ENCODE data around the gene PALMD.

PALMD gene

DNA sequence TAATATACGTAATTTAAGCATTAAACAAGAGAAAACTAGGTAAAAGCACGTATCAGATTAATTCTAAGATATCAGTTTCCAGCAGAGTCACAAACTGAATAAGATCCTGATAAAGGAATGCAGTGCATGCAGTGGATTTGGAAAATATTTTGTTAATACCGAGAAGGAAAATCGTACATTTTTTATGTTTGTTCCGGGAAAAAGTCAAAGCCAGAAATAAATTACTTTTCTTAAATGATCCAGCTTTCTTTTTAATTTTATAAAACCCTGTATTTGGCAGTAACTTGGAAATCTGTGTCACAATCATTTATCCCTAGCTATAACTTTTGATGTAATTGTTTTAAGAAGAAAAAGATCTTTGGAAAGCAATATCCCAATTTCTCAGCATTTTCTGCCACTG, 955 bp downstream of the PALMD start:
- Histone ChIP-seq H3K4me3 (ENCODE audit: low read depth, low read length) (no peak overlapping the region), H3K36me3 (ENCODE audit: insufficient read depth, low read length) (no peaks in the 10 kb centered on the region), H3K79me2 (ENCODE audit: control insufficient read depth, insufficient read depth, low read length, unreplicated experiment) (no peaks in the 10 kb centered on the region)

DNA sequence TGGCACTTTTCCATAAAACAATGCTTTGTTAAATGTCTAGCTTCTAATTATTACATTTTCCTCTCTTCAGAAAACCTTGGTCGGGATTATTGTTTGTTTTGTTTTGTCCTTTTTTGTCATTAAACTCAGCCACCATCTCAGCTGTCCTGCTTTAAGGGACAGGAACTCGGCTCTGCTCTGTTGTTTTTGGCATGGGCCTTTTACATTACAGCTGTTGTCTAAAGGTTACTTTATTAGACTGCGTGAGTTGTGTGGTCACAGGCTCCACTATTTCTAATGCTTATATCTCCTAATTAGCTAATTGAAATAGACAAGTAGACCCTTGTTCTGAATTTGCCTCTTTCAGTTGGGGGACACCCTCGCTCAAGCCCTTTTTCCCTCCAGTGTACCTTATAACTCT, 1.6 kb downstream of the PALMD start:
- Histone ChIP-seq H3K36me3 (ENCODE audit: insufficient read depth, low read length) (no peaks in the 10 kb centered on the region), H3K27ac (ENCODE audit: low read depth, low read length) (no peak overlapping the region), H3K27me3 (ENCODE audit: insufficient read depth, low read length) (no peaks in the 10 kb centered on the region), H2AFZ (ENCODE audit: low read length, unreplicated experiment) (no peak overlapping the region), H3K79me2 (ENCODE audit: control insufficient read depth, insufficient read depth, low read length, unreplicated experiment) (no peaks in the 10 kb centered on the region), H3K4me1 (ENCODE audit: control insufficient read depth, insufficient read depth, low read length, unreplicated experiment) (peaks cover 30% of the 10 kb centered on the region), H3K4me3 (ENCODE audit: low read depth, low read length) (no peak overlapping the region)

More for the DNA sequence above, 955 bp downstream of the PALMD start:
- Histone ChIP-seq H3K27ac (ENCODE audit: low read depth, low read length) (no peak overlapping the region), H3K27me3 (ENCODE audit: insufficient read depth, low read length) (no peaks in the 10 kb centered on the region), H3K4me1 (ENCODE audit: control insufficient read depth, insufficient read depth, low read length, unreplicated experiment) (peaks cover 29% of the 10 kb centered on the region), H2AFZ (ENCODE audit: low read length, unreplicated experiment) (no peak overlapping the region)

- no peak overlapping the region for H2AFZ ChIP-seq (ENCODE audit: low read length, unreplicated experiment)
- peaks cover 36% of the 10 kb centered on the region for H3K4me1 ChIP-seq (ENCODE audit: control insufficient read depth, insufficient read depth, low read length, unreplicated experiment)
- H3K27me3 ChIP-seq (ENCODE audit: insufficient read depth, low read length) = no peaks in the 10 kb centered on the region
- H3K36me3 ChIP-seq (ENCODE audit: insufficient read depth, low read length) = no peaks in the 10 kb centered on the region
- no peak overlapping the region for H3K27ac ChIP-seq (ENCODE audit: low read depth, low read length)
- no peak overlapping the region for H3K4me3 ChIP-seq (ENCODE audit: low read depth, low read length)
- no peaks in the 10 kb centered on the region for H3K79me2 ChIP-seq (ENCODE audit: control insufficient read depth, insufficient read depth, low read length, unreplicated experiment)
Measured at GRCh38 chr1:99648107-99648506, 2.2 kb downstream of the PALMD start.

DNA sequence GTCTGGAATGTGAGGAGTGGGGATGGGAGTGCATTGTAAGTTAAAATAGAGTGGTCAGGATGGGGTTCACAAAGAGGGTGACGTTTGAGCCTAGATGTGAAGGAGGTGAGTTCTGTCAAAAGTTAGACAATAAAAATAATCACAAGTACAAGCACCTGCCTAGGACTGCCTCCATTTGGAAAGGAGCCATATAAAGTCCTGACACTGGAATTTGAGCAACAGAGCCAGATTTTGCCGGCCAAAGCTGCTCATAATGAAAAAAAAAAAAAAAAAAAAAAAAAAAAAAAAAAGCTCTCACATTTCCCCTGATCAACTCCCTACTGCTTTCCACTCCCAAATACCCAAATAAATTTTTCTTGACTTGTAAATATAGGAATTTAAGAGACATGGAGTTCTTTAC, 4.1 kb downstream of the PALMD start:
- no peaks in the 10 kb centered on the region for H3K36me3 ChIP-seq (ENCODE audit: insufficient read depth, low read length)
- H3K27me3 ChIP-seq (ENCODE audit: insufficient read depth, low read length) = no peaks in the 10 kb centered on the region
- no peak overlapping the region for H3K4me3 ChIP-seq (ENCODE audit: low read depth, low read length)
- H3K4me1 ChIP-seq (ENCODE audit: control insufficient read depth, insufficient read depth, low read length, unreplicated experiment) = peaks cover 25% of the 10 kb centered on the region
- H3K79me2 ChIP-seq (ENCODE audit: control insufficient read depth, insufficient read depth, low read length, unreplicated experiment) = no peaks in the 10 kb centered on the region
- H2AFZ ChIP-seq (ENCODE audit: low read length, unreplicated experiment) = no peak overlapping the region
- no peak overlapping the region for H3K27ac ChIP-seq (ENCODE audit: low read depth, low read length)

DNA sequence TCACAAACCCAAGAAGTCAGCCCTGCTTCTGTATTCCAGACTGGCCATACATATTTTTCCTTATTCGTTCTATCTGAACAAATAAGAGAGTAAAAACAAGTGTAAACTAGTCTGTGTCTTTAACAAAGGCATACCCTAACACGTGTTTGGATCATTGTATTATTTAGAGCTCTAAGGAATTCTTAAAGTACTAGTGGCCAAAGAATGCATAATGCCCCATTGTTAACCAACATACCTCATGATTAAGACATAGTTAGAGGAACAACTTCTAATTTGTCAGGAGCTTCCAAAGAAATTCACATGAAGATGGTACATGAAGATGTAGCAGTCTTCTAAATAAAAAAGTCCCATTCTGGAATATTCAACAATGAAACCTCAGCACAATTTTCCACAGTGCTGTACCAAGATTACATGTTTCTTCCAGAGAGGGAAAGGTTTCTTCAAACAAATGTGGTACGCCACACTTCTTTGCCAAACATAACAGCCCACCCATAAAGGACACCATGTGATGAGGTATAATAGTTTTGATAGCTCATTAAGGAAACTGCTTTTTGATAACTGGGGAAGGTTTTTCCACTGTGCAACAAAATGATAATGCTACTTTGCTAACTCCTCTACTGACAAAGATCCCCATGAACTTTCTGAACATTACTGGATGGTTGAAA, 5.0 kb downstream of the PALMD start:
- no peaks in the 10 kb centered on the region for H3K27me3 ChIP-seq (ENCODE audit: insufficient read depth, low read length)
- H3K27ac ChIP-seq (ENCODE audit: low read depth, low read length) = no peak overlapping the region
- no peak overlapping the region for H2AFZ ChIP-seq (ENCODE audit: low read length, unreplicated experiment)
- no peak overlapping the region for H3K4me3 ChIP-seq (ENCODE audit: low read depth, low read length)
- H3K4me1 ChIP-seq (ENCODE audit: control insufficient read depth, insufficient read depth, low read length, unreplicated experiment) = peaks cover 17% of the 10 kb centered on the region
- no peaks in the 10 kb centered on the region for H3K36me3 ChIP-seq (ENCODE audit: insufficient read depth, low read length)
- no peaks in the 10 kb centered on the region for H3K79me2 ChIP-seq (ENCODE audit: control insufficient read depth, insufficient read depth, low read length, unreplicated experiment)

DNA sequence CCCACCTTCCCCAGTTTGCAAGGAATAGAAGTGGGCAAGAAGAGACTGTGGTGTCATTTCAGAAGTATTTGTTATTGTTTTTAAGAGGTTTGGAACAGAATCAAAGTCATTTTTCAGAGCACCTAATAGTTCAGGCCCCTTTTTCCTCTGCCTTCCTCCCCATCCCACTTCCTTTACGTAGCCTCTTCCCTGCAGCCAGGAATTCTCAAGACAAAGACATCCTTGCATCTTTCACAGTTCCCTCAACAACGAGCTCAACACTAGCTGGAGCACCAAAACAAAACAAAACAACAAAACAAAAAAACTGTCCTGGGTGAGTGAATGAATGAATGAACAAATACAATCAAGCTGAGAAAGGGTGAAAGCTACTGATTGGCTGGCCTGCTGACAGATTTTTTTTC, 7.0 kb downstream of the PALMD start:
- no peak overlapping the region for H3K4me3 ChIP-seq (ENCODE audit: low read depth, low read length)
- no peaks in the 10 kb centered on the region for H3K27me3 ChIP-seq (ENCODE audit: insufficient read depth, low read length)
- peaks cover 12% of the 10 kb centered on the region for H3K4me1 ChIP-seq (ENCODE audit: control insufficient read depth, insufficient read depth, low read length, unreplicated experiment)
- no peaks in the 10 kb centered on the region for H3K79me2 ChIP-seq (ENCODE audit: control insufficient read depth, insufficient read depth, low read length, unreplicated experiment)
- H3K36me3 ChIP-seq (ENCODE audit: insufficient read depth, low read length) = no peaks in the 10 kb centered on the region
- no peak overlapping the region for H2AFZ ChIP-seq (ENCODE audit: low read length, unreplicated experiment)
- no peak overlapping the region for H3K27ac ChIP-seq (ENCODE audit: low read depth, low read length)

GRCh38 chr1:99655376-99655775, 9.5 kb downstream of the PALMD start:
- H3K4me1 ChIP-seq (ENCODE audit: control insufficient read depth, insufficient read depth, low read length, unreplicated experiment) = peaks cover 24% of the 10 kb centered on the region
- no peak overlapping the region for H3K27ac ChIP-seq (ENCODE audit: low read depth, low read length)
- H3K27me3 ChIP-seq (ENCODE audit: insufficient read depth, low read length) = no peaks in the 10 kb centered on the region
- H3K4me3 ChIP-seq (ENCODE audit: low read depth, low read length) = no peak overlapping the region
- no peaks in the 10 kb centered on the region for H3K79me2 ChIP-seq (ENCODE audit: control insufficient read depth, insufficient read depth, low read length, unreplicated experiment)
- H2AFZ ChIP-seq (ENCODE audit: low read length, unreplicated experiment) = no peak overlapping the region
- H3K36me3 ChIP-seq (ENCODE audit: insufficient read depth, low read length) = no peaks in the 10 kb centered on the region

GRCh38 chr1:99656701-99657100, 10.8 kb downstream of the PALMD start:
- H3K4me3 ChIP-seq (ENCODE audit: low read depth, low read length) = no peak overlapping the region
- peak overlapping the region; percentile 33 for H2AFZ ChIP-seq (ENCODE audit: low read length, unreplicated experiment)
- no peaks in the 10 kb centered on the region for H3K36me3 ChIP-seq (ENCODE audit: insufficient read depth, low read length)
- H3K27me3 ChIP-seq (ENCODE audit: insufficient read depth, low read length) = no peaks in the 10 kb centered on the region
- no peak overlapping the region for H3K27ac ChIP-seq (ENCODE audit: low read depth, low read length)
- H3K4me1 ChIP-seq (ENCODE audit: control insufficient read depth, insufficient read depth, low read length, unreplicated experiment) = peaks cover 37% of the 10 kb centered on the region
- H3K79me2 ChIP-seq (ENCODE audit: control insufficient read depth, insufficient read depth, low read length, unreplicated experiment) = no peaks in the 10 kb centered on the region

DNA sequence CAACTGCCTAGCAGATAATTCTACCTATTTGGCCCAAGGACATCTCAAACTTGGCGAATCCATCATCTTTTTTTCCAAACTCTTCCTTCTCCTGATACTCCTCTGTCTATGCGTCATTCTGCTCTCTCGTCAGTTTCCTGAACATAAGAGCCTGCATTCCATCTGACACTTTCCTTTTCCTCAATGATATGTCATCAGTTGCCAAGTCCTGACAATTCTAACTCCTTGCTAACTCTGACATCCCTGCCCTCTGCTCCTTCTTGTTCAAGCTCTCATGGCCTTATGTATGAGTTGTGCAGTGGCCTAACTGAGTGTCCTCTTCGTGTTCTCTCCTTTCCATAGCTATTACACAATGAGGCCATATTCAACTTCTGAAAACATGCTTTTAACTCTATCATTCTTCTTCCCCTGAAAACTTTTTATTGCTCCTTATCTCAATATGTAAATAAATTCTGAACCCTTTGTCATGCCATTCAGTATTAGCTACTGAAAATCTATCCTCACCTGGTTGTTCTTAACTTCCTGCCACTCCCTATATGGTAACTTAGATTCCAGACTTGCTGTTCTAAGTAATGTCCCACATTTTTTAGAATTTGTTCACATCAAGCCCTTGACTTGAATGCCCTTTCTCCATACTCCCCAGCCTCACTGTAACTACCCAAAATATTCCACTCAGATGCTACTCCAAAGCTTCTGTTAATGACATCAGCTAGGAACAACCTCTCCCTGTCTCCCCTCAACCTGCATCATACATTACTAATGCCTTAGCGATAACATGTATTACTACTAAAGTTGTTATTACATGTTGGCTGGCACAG, 11.5 kb downstream of the PALMD start:
- 0 out of 2 replicates have a peak overlapping the region, but pooled peaks have one; percentile 5 for H3K27ac ChIP-seq (ENCODE audit: low read depth, low read length)
- no peaks in the 10 kb centered on the region for H3K79me2 ChIP-seq (ENCODE audit: control insufficient read depth, insufficient read depth, low read length, unreplicated experiment)
- H3K4me3 ChIP-seq (ENCODE audit: low read depth, low read length) = no peak overlapping the region
- no peaks in the 10 kb centered on the region for H3K36me3 ChIP-seq (ENCODE audit: insufficient read depth, low read length)
- H3K4me1 ChIP-seq (ENCODE audit: control insufficient read depth, insufficient read depth, low read length, unreplicated experiment) = peaks cover 45% of the 10 kb centered on the region
- no peak overlapping the region for H2AFZ ChIP-seq (ENCODE audit: low read length, unreplicated experiment)
- H3K27me3 ChIP-seq (ENCODE audit: insufficient read depth, low read length) = no peaks in the 10 kb centered on the region

- no peak overlapping the region for H3K4me3 ChIP-seq (ENCODE audit: low read depth, low read length)
- H3K27me3 ChIP-seq (ENCODE audit: insufficient read depth, low read length) = no peaks in the 10 kb centered on the region
- no peak overlapping the region for H2AFZ ChIP-seq (ENCODE audit: low read length, unreplicated experiment)
- H3K36me3 ChIP-seq (ENCODE audit: insufficient read depth, low read length) = no peaks in the 10 kb centered on the region
- H3K27ac ChIP-seq (ENCODE audit: low read depth, low read length) = no peak overlapping the region
- H3K4me1 ChIP-seq (ENCODE audit: control insufficient read depth, insufficient read depth, low read length, unreplicated experiment) = peaks cover 45% of the 10 kb centered on the region
- H3K79me2 ChIP-seq (ENCODE audit: control insufficient read depth, insufficient read depth, low read length, unreplicated experiment) = no peaks in the 10 kb centered on the region
Measured at GRCh38 chr1:99658031-99658290, 12.0 kb downstream of the PALMD start.

GRCh38 chr1:99659755-99660210, 13.9 kb downstream of the PALMD start:
- Histone ChIP-seq H3K4me3 (ENCODE audit: low read depth, low read length) (no peak overlapping the region), H3K36me3 (ENCODE audit: insufficient read depth, low read length) (no peaks in the 10 kb centered on the region), H3K79me2 (ENCODE audit: control insufficient read depth, insufficient read depth, low read length, unreplicated experiment) (no peaks in the 10 kb centered on the region), H3K27me3 (ENCODE audit: insufficient read depth, low read length) (no peaks in the 10 kb centered on the region), H3K27ac (ENCODE audit: low read depth, low read length) (peak overlapping the region; percentile 85), H2AFZ (ENCODE audit: low read length, unreplicated experiment) (no peak overlapping the region), H3K4me1 (ENCODE audit: control insufficient read depth, insufficient read depth, low read length, unreplicated experiment) (peaks cover 53% of the 10 kb centered on the region)

Data from ACC112 (cell line).